Endothelial cell of umbilical vein (primary cell): ENCODE data around the gene ZNF684. TPM values are rescaled to one million over a fixed set of nuclear protein-coding genes. Genes with fewer than 3 reads are reported as not detected.

ENCODE experiments used
- BruUV-seq: library from RNA; stranded (reverse); fragments of 400-500 nt; replicated peaks from 2 replicates; lab custom pipeline; 2021; lab: Mats Ljungman, UMichigan
- CTCF ChIA-PET: fragments of 300-600, 350-600 bp; sonication (Branson Sonifier 250); formaldehyde crosslinking; loops from one replicate; lab custom pipeline; 2021; ENCODE audit warnings: antibody characterized with exemption, inconsistent platforms; lab: Charles Lee
- POLR2A ChIA-PET: fragments of 300-600, 350-600 bp; sonication (Branson Sonifier 250); formaldehyde crosslinking; loops from one replicate; lab custom pipeline; 2021; ENCODE audit warnings: antibody characterized with exemption, inconsistent platforms; lab: Charles Lee
- DNase-seq: peaks from one replicate; pipeline ENCODE4 v3.0.0-alpha.2; 2011; ENCODE audit warnings: low read depth, low spot score
- FAIRE-seq: peaks from 2 replicates; lab custom pipeline; 2011; peaks lifted over from hg19 to GRCh38; lab: Jason Lieb, UNC
- H2AFZ ChIP-seq: 2 replicates; pipeline ENCODE4 v1.6.0; 2012; ENCODE audit warnings: low read depth, low read length, control low read depth, inconsistent platforms
- H3K27ac ChIP-seq: 2 replicates; pipeline ENCODE4 v1.5.1; 2011; ENCODE audit warnings: low read depth, mild to moderate bottlenecking, control low read depth, low read length, moderate library complexity; ENCODE audit not compliant: insufficient read depth
- H3K27me3 ChIP-seq, 2 experiments: 2 replicates each; pipeline versions ENCODE4 v1.6.0 to v1.6.1; 2011; ENCODE audit warnings: low read length in 2 of 2, mixed read lengths in 1 of 2; ENCODE audit not compliant: control insufficient read depth in 2 of 2, insufficient read depth in 2 of 2
- H3K36me3 ChIP-seq, 2 experiments: 2 replicates in 1 of 2; 3 replicates in 1 of 2; pipeline ENCODE4 v1.5.1; 2011; ENCODE audit warnings: low read length in 2 of 2, mild to moderate bottlenecking in 1 of 2, moderate library complexity in 1 of 2; ENCODE audit not compliant: control insufficient read depth in 2 of 2, insufficient read depth in 2 of 2; ENCODE audit errors: extremely low read depth in 1 of 2
- H3K4me1 ChIP-seq: 3 replicates; pipeline ENCODE4 v1.5.1; 2011; ENCODE audit warnings: mild to moderate bottlenecking, low read length; ENCODE audit not compliant: control insufficient read depth, insufficient read depth; ENCODE audit errors: extremely low read depth
- H3K4me2 ChIP-seq: 2 replicates; pipeline ENCODE4 v1.6.1; 2011; ENCODE audit warnings: low read length, control low read depth, mixed read lengths; ENCODE audit not compliant: insufficient read depth
- H3K4me3 ChIP-seq, 3 experiments: fragments of 200-600 bp in 1 of 3; sonication (generic), shearing (Covaris generic) in 1 of 3; replicated peaks in 1 of 3; 2 replicates each; pipeline ENCODE4 v1.5.1; 2011 to 2016; ENCODE audit warnings: control low read depth in 3 of 3, low read length in 3 of 3, mild to moderate bottlenecking in 2 of 3, inconsistent platforms in 1 of 3, low read depth in 1 of 3, moderate library complexity in 1 of 3; ENCODE audit not compliant: insufficient read depth in 1 of 3
- H3K79me2 ChIP-seq: 2 replicates; pipeline ENCODE4 v1.6.0; 2012; ENCODE audit warnings: low read length, inconsistent platforms; ENCODE audit not compliant: control insufficient read depth, insufficient read depth
- H3K9ac ChIP-seq: replicated peaks from 2 replicates; pipeline ENCODE3; 2011; ENCODE audit warnings: low read length, control low read depth; ENCODE audit not compliant: insufficient read depth; ENCODE audit errors: extremely low read depth
- H3K9me1 ChIP-seq: replicated peaks from 3 replicates; pipeline ENCODE4 v1.6.0; 2011; ENCODE audit warnings: mild to moderate bottlenecking, low read length; ENCODE audit not compliant: control insufficient read depth, insufficient read depth; ENCODE audit errors: extremely low read depth
- H3K9me3 ChIP-seq: replicated peaks from 2 replicates; pipeline ENCODE4 v1.5.1; 2012; ENCODE audit warnings: low read length, inconsistent platforms; ENCODE audit not compliant: control insufficient read depth, insufficient read depth
- H4K20me1 ChIP-seq: replicated peaks from 2 replicates; pipeline ENCODE3; 2011; ENCODE audit warnings: mild to moderate bottlenecking, low read length; ENCODE audit not compliant: control insufficient read depth, insufficient read depth; ENCODE audit errors: extremely low read depth
- EZH2 ChIP-seq: IDR thresholded peaks from 2 replicates; pipeline ENCODE4 v1.6.1; 2012; ENCODE audit warnings: borderline replicate concordance, low read depth, mild to moderate bottlenecking, moderate library complexity, low read length, inconsistent platforms; ENCODE audit not compliant: severe bottlenecking
- FOS ChIP-seq: IDR thresholded peaks from 2 replicates; pipeline ENCODE4 v1.6.1; 2011; ENCODE audit warnings: mild to moderate bottlenecking, low read length, moderate library complexity, borderline replicate concordance; ENCODE audit not compliant: insufficient read depth
- GATA2 ChIP-seq: IDR thresholded peaks from 2 replicates; pipeline ENCODE4 v1.7.0; 2011; ENCODE audit warnings: low read depth, mild to moderate bottlenecking, moderate library complexity, mixed read lengths, low read length; ENCODE audit not compliant: insufficient read length, insufficient read depth
- MYC ChIP-seq: IDR thresholded peaks from one replicate; pipeline ENCODE4 v1.6.1; 2011; ENCODE audit warnings: mild to moderate bottlenecking, low read depth, low read length
- dilution Hi-C: fragments of 300-500 bp; cut with MboI; formaldehyde crosslinking; loops from one replicate; pipeline ENCODE4 v1.15.0; 2019; ENCODE audit warnings: low sequenced_read_pairs; ENCODE audit not compliant: extremely low pct_ligation_motif_present
- intact Hi-C: fragments of 100-400 bp; cut with micrococcal nuclease; formaldehyde crosslinking; loops from one replicate; pipeline ENCODE4 v1.10.0; 2022
- polyA plus RNA-seq, 4 experiments: library from polyadenylated mRNA; depleted of rRNA in 3 of 4; stranded (reverse) in 3 of 4; unstranded in 1 of 4; fragments of >200 nt; gene quantifications; 2 replicates each; pipeline versions ENCODE4 v1.2.1 to v1.2.3, GENCODE V29; 2011 to 2012; ENCODE audit warnings: missing spikeins in 1 of 4
- total RNA-seq: library from RNA; stranded (reverse); gene quantifications from 2 replicates; pipeline ENCODE4 v1.2.3, GENCODE V29; 2021
- TF ChIP-seq, protein P1 (sequence below), 2 donors: IDR thresholded peaks; 1 replicate in 1 of 2; 2 replicates in 1 of 2; pipeline ENCODE4 v1.5.1; 2011; ENCODE audit warnings: low read length in 2 of 2, mild to moderate bottlenecking in 2 of 2, moderate library complexity in 2 of 2, control low read depth in 1 of 2, inconsistent platforms in 1 of 2, low read depth in 1 of 2; ENCODE audit not compliant: insufficient read depth in 1 of 2; ENCODE audit errors: extremely low read depth in 1 of 2
- TF ChIP-seq, protein P2 (sequence below): IDR thresholded peaks from 2 replicates; pipeline ENCODE4 v1.6.1; 2011; ENCODE audit not compliant: insufficient read depth, insufficient read length

Gene ZNF684
- total and polyA plus RNA-seq, 2 donors (not counting 3 experiments of a cell fraction or from before 2014, with no cell fraction given), result 2.9 to 5.8 TPM

DNA sequence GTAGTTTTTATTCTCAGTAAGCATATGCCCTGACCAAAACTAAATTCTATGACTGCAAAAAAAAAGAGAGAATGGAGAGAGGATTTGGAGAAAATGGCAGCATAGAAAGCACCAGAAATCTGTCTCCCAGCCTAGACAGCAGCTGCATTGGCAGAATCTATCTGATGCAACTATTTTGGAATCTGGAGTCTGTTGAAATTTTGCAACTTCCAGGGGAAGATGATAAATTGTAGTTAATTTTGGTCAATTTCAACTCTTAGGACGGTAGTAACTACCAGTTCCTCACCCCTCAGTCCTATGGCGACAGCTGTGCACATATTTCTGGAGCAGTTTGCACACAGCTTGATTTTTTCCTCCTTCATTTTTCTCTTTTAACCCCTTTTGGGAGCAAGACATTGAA, 11.9 kb upstream of the ZNF684 start:
- Histone ChIP-seq H3K4me3 (no peak overlapping the region), H3K4me1 (no peaks in the 10 kb centered on the region), H2AFZ (no peak overlapping the region), H3K36me3 (peaks cover 2 to 9% of the 10 kb centered on the region in 2 experiments), H4K20me1 (no peaks in the 10 kb centered on the region), H3K9ac (no peak overlapping the region), H3K9me3 (no peaks in the 10 kb centered on the region), H3K9me1 (no peaks in the 10 kb centered on the region), H3K27ac (no peak overlapping the region), H3K27me3 (no peaks in the 10 kb centered on the region), H3K79me2 (no peaks in the 10 kb centered on the region), H3K4me2 (no peak overlapping the region)
- dilution Hi-C loops (no loop called here), intact Hi-C loops (no loop called here)
- POLR2A ChIA-PET, result no interaction called here
- no peak for TF ChIP-seq GATA2
- TF ChIP-seq EZH2, result no peak
- CTCF ChIA-PET, result no interaction called here
- BruUV-seq, result no TSS peak
- no peak for FAIRE-seq
- DNase-seq, result no peak

DNA sequence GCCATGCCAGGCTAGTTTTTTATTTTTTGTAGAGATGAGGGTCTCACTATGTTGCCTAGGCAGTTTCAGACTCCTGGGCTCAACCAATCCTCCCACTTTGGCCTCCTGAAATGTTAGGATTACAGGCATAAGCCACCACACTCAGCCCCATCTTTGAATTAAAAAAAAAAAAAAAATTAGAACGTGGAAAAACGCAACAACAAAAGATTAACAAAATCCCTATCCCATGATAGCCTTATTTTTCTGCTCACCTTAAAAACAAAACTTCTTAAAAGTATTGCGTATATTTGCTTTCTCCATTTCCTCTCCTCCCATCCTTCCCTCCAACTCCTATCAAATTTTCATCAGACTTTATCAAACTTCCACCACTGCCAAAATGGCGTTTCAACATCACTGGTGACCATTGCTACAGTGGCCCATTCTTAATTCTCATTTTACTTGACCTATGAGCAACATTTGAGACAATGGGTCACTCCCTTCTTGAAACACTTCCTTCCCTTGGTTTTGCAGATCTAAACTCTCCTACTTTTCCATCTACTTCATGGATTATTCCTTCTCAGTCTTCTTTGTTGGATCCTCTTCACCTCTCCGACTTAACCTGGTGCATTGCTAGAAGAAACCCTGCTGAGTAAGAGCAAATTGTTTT, 579 bp upstream of the ZNF684 start:
- dilution Hi-C loops (no loop called here), intact Hi-C loops (loop anchor here (1.0 to 5.0 kb wide), 4 partner anchors 44 to 416 kb away; partner anchors contain the start of genes ZFP69 and ZFP69B)
- no peaks in the 10 kb centered on the region for H3K36me3 ChIP-seq
- no peak for TF ChIP-seq FOS
- TF ChIP-seq MYC, result no peak
- TF ChIP-seq, protein P1, sequence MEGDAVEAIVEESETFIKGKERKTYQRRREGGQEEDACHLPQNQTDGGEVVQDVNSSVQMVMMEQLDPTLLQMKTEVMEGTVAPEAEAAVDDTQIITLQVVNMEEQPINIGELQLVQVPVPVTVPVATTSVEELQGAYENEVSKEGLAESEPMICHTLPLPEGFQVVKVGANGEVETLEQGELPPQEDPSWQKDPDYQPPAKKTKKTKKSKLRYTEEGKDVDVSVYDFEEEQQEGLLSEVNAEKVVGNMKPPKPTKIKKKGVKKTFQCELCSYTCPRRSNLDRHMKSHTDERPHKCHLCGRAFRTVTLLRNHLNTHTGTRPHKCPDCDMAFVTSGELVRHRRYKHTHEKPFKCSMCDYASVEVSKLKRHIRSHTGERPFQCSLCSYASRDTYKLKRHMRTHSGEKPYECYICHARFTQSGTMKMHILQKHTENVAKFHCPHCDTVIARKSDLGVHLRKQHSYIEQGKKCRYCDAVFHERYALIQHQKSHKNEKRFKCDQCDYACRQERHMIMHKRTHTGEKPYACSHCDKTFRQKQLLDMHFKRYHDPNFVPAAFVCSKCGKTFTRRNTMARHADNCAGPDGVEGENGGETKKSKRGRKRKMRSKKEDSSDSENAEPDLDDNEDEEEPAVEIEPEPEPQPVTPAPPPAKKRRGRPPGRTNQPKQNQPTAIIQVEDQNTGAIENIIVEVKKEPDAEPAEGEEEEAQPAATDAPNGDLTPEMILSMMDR (IDR thresholded peaks at IDR 0.05; ENCODE audit: extremely low read depth in 1 of 2, insufficient read depth in 1 of 2, low read depth in 1 of 2, low read length in 2 of 2), result no peak
- TF ChIP-seq, protein P2, sequence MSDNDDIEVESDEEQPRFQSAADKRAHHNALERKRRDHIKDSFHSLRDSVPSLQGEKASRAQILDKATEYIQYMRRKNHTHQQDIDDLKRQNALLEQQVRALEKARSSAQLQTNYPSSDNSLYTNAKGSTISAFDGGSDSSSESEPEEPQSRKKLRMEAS, result no peak
- TF ChIP-seq GATA2, result no peak
- DNase-seq (no peak), FAIRE-seq (no peak)
- H3K4me2 ChIP-seq, result peak overlapping the region; percentile 100
- no peaks in the 10 kb centered on the region for H4K20me1 ChIP-seq
- H3K9me3 ChIP-seq, result no peaks in the 10 kb centered on the region
- ChIA-PET CTCF (interaction anchor here (0.7 to 2.6 kb wide), 12 partner anchors 20 to 319 kb away, joined by 3 to 18 read pairs (median 8); partner anchors contain the start of genes EXO5, RIMS3, ZFP69 and ZFP69B), POLR2A (interaction anchor here (1.0 kb wide), 1 partner anchor 161 kb away, joined by 3 read pairs; the partner anchor contains the start of gene NFYC)
- H2AFZ ChIP-seq, result peak overlapping the region; percentile 71
- H3K27ac ChIP-seq, result peak overlapping the region; percentile 96
- H3K9ac ChIP-seq, result peak overlapping the region; percentile 71
- H3K27me3 ChIP-seq, result peaks cover 0 to 2% of the 10 kb centered on the region in 2 experiments
- no peaks in the 10 kb centered on the region for H3K79me2 ChIP-seq
- H3K4me1 ChIP-seq, result peaks cover 7% of the 10 kb centered on the region
- peak overlapping the region; percentile 59 to 84 (median 82) for H3K4me3 ChIP-seq
- TSS peak; percentile 98 for BruUV-seq
- H3K9me1 ChIP-seq, result no peaks in the 10 kb centered on the region
